T-helper 2 cell treated with Interferon-gamma antibody and Interleukin-4, amounts not matched to agents 100 ng/mL and 5 ng/mL, for 36 hours (primary cell): Measurements from ENCODE around the gene POLR2L. TPM values are rescaled to one million over a fixed set of nuclear protein-coding genes. Genes with fewer than 3 reads are reported as not detected.

Experiments
- intact Hi-C: fragments of 100-400 bp; cut with micrococcal nuclease; formaldehyde crosslinking; loops from one replicate; pipeline ENCODE4 v1.15.1; 2023
- total RNA-seq: library from RNA; stranded (reverse); gene quantifications from 2 replicates; pipeline ENCODE4 v1.2.3, GENCODE V29; 2022

Gene POLR2L
- total RNA-seq, 1 donor from 2014 or later, result 106 TPM

GRCh38 chr11:855796-856195, 13.5 kb upstream of the POLR2L start:
- intact Hi-C loops, result no loop called here

GRCh38 chr11:855330-855674, 13.0 kb upstream of the POLR2L start:
- intact Hi-C loops, result no loop called here

- intact Hi-C loops, result no loop called here
Measured at GRCh38 chr11:854601-855329, 12.4 kb upstream of the POLR2L start.

GRCh38 chr11:853682-854448, 11.5 kb upstream of the POLR2L start:
- intact Hi-C loops, result no loop called here

GRCh38 chr11:852762-853161, 10.4 kb upstream of the POLR2L start:
- intact Hi-C loops, result no loop called here

- intact Hi-C loops, result no loop called here
Measured at GRCh38 chr11:850775-851763, 8.7 kb upstream of the POLR2L start.

GRCh38 chr11:849951-850774, 7.8 kb upstream of the POLR2L start:
- intact Hi-C loops, result loop anchor here (5.0 kb wide), 1 partner anchor 62 kb away; the partner anchor contains the start of gene CHID1

- intact Hi-C loops, result loop anchor here (5.0 kb wide), 1 partner anchor 63 kb away; the partner anchor contains the start of gene CHID1
Measured at GRCh38 chr11:849104-849824, 6.9 kb upstream of the POLR2L start.

- intact Hi-C loops, result loop anchor here (1.0 to 5.0 kb wide), 2 partner anchors 64 to 203 kb away; partner anchors contain the start of gene CHID1
Measured at GRCh38 chr11:848380-848931, 6.1 kb upstream of the POLR2L start.

GRCh38 chr11:847876-848275, 5.5 kb upstream of the POLR2L start:
- intact Hi-C loops, result loop anchor here (1.0 to 5.0 kb wide), 2 partner anchors 64 to 203 kb away; partner anchors contain the start of gene CHID1

GRCh38 chr11:846496-847098, 4.3 kb upstream of the POLR2L start:
- intact Hi-C loops, result loop anchor here (5.0 kb wide), 1 partner anchor 66 kb away; the partner anchor contains the start of gene CHID1

- intact Hi-C loops, result loop anchor here (5.0 kb wide), 1 partner anchor 66 kb away; the partner anchor contains the start of gene CHID1
Measured at GRCh38 chr11:845872-846495, 3.7 kb upstream of the POLR2L start.

GRCh38 chr11:844693-845644, 2.6 kb upstream of the POLR2L start:
- intact Hi-C loops, result loop anchor here (5.0 kb wide), 1 partner anchor 67 kb away; the partner anchor contains the start of gene CHID1

GRCh38 chr11:843818-844692, 1.7 kb upstream of the POLR2L start:
- intact Hi-C loops, result loop anchor here (2.0 kb wide), 2 partner anchors 23 to 35 kb away; partner anchors contain the start of gene RPLP2

- intact Hi-C loops, result loop anchor here (2.0 kb wide), 2 partner anchors 22 to 34 kb away; partner anchors contain the start of gene RPLP2
Measured at GRCh38 chr11:843086-843734, 881 bp upstream of the POLR2L start.
